H9 (cell line): Measurements from ENCODE around the gene BCCIP. TPM values are rescaled to one million over a fixed set of nuclear protein-coding genes. Genes with fewer than 3 reads are reported as not detected.

Experiments
- DNase-seq: peaks from one replicate; pipeline ENCODE4 v3.0.0-alpha.2; 2017
- H2AFZ ChIP-seq: one replicate; pipeline ENCODE4 v1.6.1; 2013; ENCODE audit warnings: mild to moderate bottlenecking, low read length, control low read depth, moderate library complexity
- H2AK5ac ChIP-seq: 2 replicates; pipeline ENCODE4 v1.6.1; 2013; ENCODE audit warnings: low read length, control low read depth, mixed read lengths; ENCODE audit not compliant: insufficient read length
- H2BK120ac ChIP-seq: one replicate; pipeline ENCODE4 v1.6.1; 2013; ENCODE audit warnings: low read depth, mild to moderate bottlenecking, low read length, control low read depth, inconsistent platforms; ENCODE audit not compliant: poor library complexity, severe bottlenecking
- H2BK12ac ChIP-seq: 2 replicates; pipeline ENCODE4 v1.6.1; 2013; ENCODE audit warnings: low read length, control low read depth, mixed read lengths, low read depth; ENCODE audit not compliant: insufficient read length
- H2BK15ac ChIP-seq: 2 replicates; pipeline ENCODE4 v1.6.1; 2013; ENCODE audit warnings: low read depth, low read length, control low read depth
- H2BK20ac ChIP-seq: one replicate; pipeline ENCODE4 v1.6.1; 2013; ENCODE audit warnings: low read depth, mild to moderate bottlenecking, low read length, control low read depth, inconsistent platforms; ENCODE audit not compliant: poor library complexity, severe bottlenecking
- H2BK5ac ChIP-seq: 2 replicates; pipeline ENCODE4 v1.6.1; 2013; ENCODE audit warnings: low read length, control low read depth, mixed read lengths; ENCODE audit not compliant: insufficient read length
- H3K14ac ChIP-seq: 2 replicates; pipeline ENCODE4 v1.6.1; 2013; ENCODE audit warnings: low read length, control low read depth; ENCODE audit not compliant: insufficient read depth
- H3K18ac ChIP-seq: 2 replicates; pipeline ENCODE4 v1.6.1; 2013; ENCODE audit warnings: low read depth, mild to moderate bottlenecking, mixed read lengths, low read length, control low read depth; ENCODE audit not compliant: insufficient read length
- H3K23ac ChIP-seq: 2 replicates; pipeline ENCODE4 v1.6.1; 2013; ENCODE audit warnings: low read length, control low read depth, mixed read lengths, low read depth; ENCODE audit not compliant: insufficient read length
- H3K23me2 ChIP-seq: 2 replicates; pipeline ENCODE4 v1.6.1; 2013; ENCODE audit warnings: low read depth, mild to moderate bottlenecking, mixed read lengths, low read length, control low read depth; ENCODE audit not compliant: insufficient read length, poor library complexity, severe bottlenecking
- H3K27ac ChIP-seq: 2 replicates; pipeline ENCODE4 v1.5.1; 2013; ENCODE audit warnings: low read length, control low read depth, mixed read lengths, low read depth; ENCODE audit not compliant: insufficient read length
- H3K27me3 ChIP-seq: 2 replicates; pipeline ENCODE4 v1.6.1; 2013; ENCODE audit warnings: low read length, control low read depth, inconsistent platforms; ENCODE audit not compliant: insufficient read depth
- H3K4ac ChIP-seq: 2 replicates; pipeline ENCODE4 v1.6.1; 2013; ENCODE audit warnings: low read depth, mild to moderate bottlenecking, control low read depth, inconsistent platforms, low read length, moderate library complexity
- H3K4me1 ChIP-seq: 2 replicates; pipeline ENCODE4 v1.6.1; 2013; ENCODE audit warnings: low read length, control low read depth, inconsistent platforms; ENCODE audit not compliant: insufficient read depth
- H3K4me2 ChIP-seq: 2 replicates; pipeline ENCODE4 v1.6.1; 2013; ENCODE audit warnings: low read length, control low read depth, mixed read lengths; ENCODE audit not compliant: insufficient read length, insufficient read depth
- H3K56ac ChIP-seq: 2 replicates; pipeline ENCODE4 v1.6.1; 2013; ENCODE audit warnings: low read depth, mild to moderate bottlenecking, mixed read lengths, low read length, control low read depth; ENCODE audit not compliant: insufficient read length
- H3K79me1 ChIP-seq: 2 replicates; pipeline ENCODE4 v1.6.1; 2013; ENCODE audit warnings: low read depth, mild to moderate bottlenecking, moderate library complexity, low read length, control low read depth, inconsistent platforms; ENCODE audit not compliant: insufficient read depth, poor library complexity, severe bottlenecking
- H3K79me2 ChIP-seq: 2 replicates; pipeline ENCODE4 v1.6.1; 2013; ENCODE audit warnings: low read length, control low read depth, inconsistent platforms; ENCODE audit not compliant: insufficient read depth
- H3K9ac ChIP-seq: 2 replicates; pipeline ENCODE4 v1.6.1; 2013; ENCODE audit warnings: low read length, control low read depth, mixed read lengths; ENCODE audit not compliant: insufficient read length; ENCODE audit errors: extremely low read depth
- H3K9me3 ChIP-seq: one replicate; pipeline ENCODE4 v1.6.1; 2013; ENCODE audit warnings: low read depth, low read length, inconsistent platforms; ENCODE audit not compliant: control insufficient read depth
- H3T11ph ChIP-seq: one replicate; pipeline ENCODE4 v1.6.1; 2013; ENCODE audit warnings: mild to moderate bottlenecking, low read length, control low read depth, inconsistent platforms
- H4K20me1 ChIP-seq: one replicate; pipeline ENCODE4 v1.6.1; 2013; ENCODE audit not compliant: control insufficient read depth, insufficient read length, insufficient read depth
- H4K5ac ChIP-seq: 2 replicates; pipeline ENCODE4 v1.6.1; 2013; ENCODE audit warnings: low read depth, mild to moderate bottlenecking, mixed read lengths, low read length, control low read depth; ENCODE audit not compliant: insufficient read length
- H4K8ac ChIP-seq: replicated peaks from 2 replicates; pipeline ENCODE4 v1.6.1; 2013; ENCODE audit warnings: low read length, control low read depth, mixed read lengths, low read depth; ENCODE audit not compliant: insufficient read length
- H4K91ac ChIP-seq: 2 replicates; pipeline ENCODE4 v1.6.1; 2013; ENCODE audit warnings: low read depth, mild to moderate bottlenecking, moderate library complexity, mixed read lengths, low read length, control low read depth; ENCODE audit not compliant: insufficient read length
- H3K27ac Mint-ChIP-seq, 3 experiments: 2 replicates in 2 of 3; 3 replicates in 1 of 3; pipeline ENCODE4 v1.8.0; 2020 to 2021; ENCODE audit warnings: mixed read lengths in 3 of 3, mild to moderate bottlenecking in 1 of 3, moderate library complexity in 1 of 3
- H3K27me3 Mint-ChIP-seq: 2 replicates; pipeline ENCODE4 v1.8.0; 2021; ENCODE audit warnings: low read depth, mild to moderate bottlenecking, moderate library complexity, mixed read lengths
- H3K36me3 Mint-ChIP-seq, 3 experiments: 2 replicates in 2 of 3; 3 replicates in 1 of 3; pipeline ENCODE4 v1.8.0; 2020 to 2021; ENCODE audit warnings: low read depth in 3 of 3, mixed read lengths in 3 of 3; ENCODE audit not compliant: insufficient read depth in 1 of 3
- H3K4me1 Mint-ChIP-seq, 2 experiments: 2 replicates each; pipeline ENCODE4 v1.8.0; 2020; ENCODE audit warnings: mixed read lengths in 2 of 2
- H3K4me3 Mint-ChIP-seq, 2 experiments: 2 replicates in 1 of 2; 3 replicates in 1 of 2; pipeline ENCODE4 v1.8.0; 2020 to 2021; ENCODE audit warnings: mild to moderate bottlenecking in 2 of 2, mixed read lengths in 2 of 2, moderate library complexity in 1 of 2
- H3K9me3 Mint-ChIP-seq, 2 experiments: 2 replicates in 1 of 2; 3 replicates in 1 of 2; pipeline ENCODE4 v1.8.0; 2020; ENCODE audit warnings: mild to moderate bottlenecking in 2 of 2, mixed read lengths in 2 of 2, moderate library complexity in 1 of 2
- WGBS: extraction: QIAGEN DNeasy Blood & Tissue Kit; methylation state at CpG from one replicate; pipeline ENCODE4 v1.1.7; 2013; ENCODE audit warnings: missing lambda C conversion rate, low lambda C conversion rate, mixed read lengths; ENCODE audit not compliant: insufficient read length; ENCODE audit errors: extremely low coverage; 5-methylcytosine and 5-hydroxymethylcytosine counted together
- long read RNA-seq: library from polyadenylated mRNA; unstranded; transcript quantifications from one replicate; pipeline ENCODE4 v2.0.0, GENCODE V29; 2020
- total RNA-seq: library from RNA; stranded (reverse); gene quantifications from 2 replicates; pipeline ENCODE4 v1.2.1, GENCODE V29; 2021
- TF ChIP-seq, protein P1 (sequence below): fragments of 200-600 bp; sonication (generic); conservative IDR thresholded peaks from 3 replicates; pipeline ENCODE4 v1.8.0; 2021; ENCODE audit warnings: antibody characterized with exemption, mild to moderate bottlenecking

BCCIP gene
- 119 and 121 TPM in 2 replicates for total RNA-seq
- long read RNA-seq, transcript BCCIP-202 (7 exons, 2,337 nt): minor isoform, 111 of 519 reads
- long read RNA-seq, transcript BCCIP-203 (8 exons, 1,433 nt): minor isoform, 108 of 519 reads
- long read RNA-seq, transcript BCCIP-201 (7 exons, 1,236 nt): major isoform, 240 of 519 reads
- long read RNA-seq, partial matches to known transcripts: 37 of 519 reads
- long read RNA-seq, other reads (novel, unspliced or antisense): 23 of 519 reads

DNA sequence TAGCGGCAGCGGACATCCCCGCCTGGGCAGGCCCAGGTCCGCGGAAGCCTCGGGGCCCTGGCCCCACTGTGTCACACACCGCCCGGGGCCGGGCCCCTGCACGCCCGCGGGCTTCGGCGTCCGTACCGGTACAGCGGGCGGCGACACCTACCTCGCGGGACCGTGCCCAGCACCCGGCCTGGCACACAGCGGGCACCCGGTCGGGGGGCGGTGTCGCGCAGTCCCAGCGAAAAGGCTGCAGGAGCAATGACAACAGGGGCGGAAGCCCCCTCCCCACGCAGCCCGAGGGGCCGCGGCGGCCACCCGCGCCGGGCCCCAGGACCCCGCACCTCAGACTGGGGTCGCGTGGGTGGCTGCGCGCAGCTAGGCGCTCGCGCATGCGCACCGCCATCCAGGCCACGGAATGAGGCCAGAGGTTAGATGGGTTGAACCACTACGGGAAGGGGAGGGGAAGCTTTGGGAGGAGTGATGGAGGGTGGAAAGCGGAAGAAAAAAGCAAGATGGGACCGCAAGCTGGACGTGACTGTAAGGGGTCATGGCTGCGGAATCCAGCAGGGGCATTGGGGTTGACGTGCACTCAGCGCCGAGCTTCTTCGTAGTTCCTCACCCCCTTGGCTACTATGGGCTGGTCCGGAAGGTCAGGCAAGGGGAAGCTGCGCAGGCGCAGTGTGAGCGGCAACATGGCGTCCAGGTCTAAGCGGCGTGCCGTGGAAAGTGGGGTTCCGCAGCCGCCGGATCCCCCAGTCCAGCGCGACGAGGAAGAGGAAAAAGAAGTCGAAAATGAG is at the start of gene BCCIP, which contains the start of gene UROS:
Gene BCCIP (plus strand): TSS at position 669 of the 785 bp plus-strand sequence. CDS start 12 bp downstream, at position 681.
Gene UROS (minus strand): TSS at position 381 of the 785 bp plus-strand sequence. CDS start 6,759 bp downstream, outside the sequence.
- peak; percentile 85 for DNase-seq
- Histone ChIP-seq H2AFZ (peak within 1 kb of the TSS; percentile 56), H3K4ac (no peak within 1 kb of the TSS), H3K27ac (peak within 1 kb of the TSS; percentile 50), H3K9ac (peak within 1 kb of the TSS; percentile 95), H3K23ac (no peak within 1 kb of the TSS), H2BK5ac (peak within 1 kb of the TSS; percentile 84), H3K56ac (peak within 1 kb of the TSS; percentile 60), H3K79me1 (peaks cover 2% of the 10 kb centered on the region), H4K91ac (no peak within 1 kb of the TSS), H3T11ph (no peak within 1 kb of the TSS), H3K14ac (peak within 1 kb of the TSS; percentile 99), H4K5ac (peak within 1 kb of the TSS; percentile 92), H2BK15ac (no peak within 1 kb of the TSS), H4K8ac (peak within 1 kb of the TSS; percentile 6), H2BK12ac (no peak within 1 kb of the TSS), H2BK120ac (no peak within 1 kb of the TSS), H4K20me1 (no peaks in the 10 kb centered on the region), H3K27me3 (no peaks in the 10 kb centered on the region), H3K23me2 (no peaks in the 10 kb centered on the region), H3K18ac (peak within 1 kb of the TSS; percentile 99), H3K4me2 (peak within 1 kb of the TSS; percentile 53), H3K4me1 (0 out of 2 replicates have a peak, but pooled peaks cover 2% of the 10 kb centered on the region), H2BK20ac (no peak within 1 kb of the TSS), H2AK5ac (no peak within 1 kb of the TSS), H3K9me3 (no peaks in the 10 kb centered on the region), H3K79me2 (peaks cover 23% of the 10 kb centered on the region)
- H3K36me3 Mint-ChIP-seq: peaks cover 14 to 24% (median 24%) of the 10 kb centered on the region in 3 experiments; a peak in 6 of 7 replicates
- H3K4me1 Mint-ChIP-seq: peaks cover 5 to 6% of the 10 kb centered on the region in 2 experiments
- H3K9me3 Mint-ChIP-seq: no peaks in the 10 kb centered on the region
- no peak within 1 kb of the TSS for H3K27ac Mint-ChIP-seq
- no peaks in the 10 kb centered on the region for H3K27me3 Mint-ChIP-seq
- TF ChIP-seq, protein P1, sequence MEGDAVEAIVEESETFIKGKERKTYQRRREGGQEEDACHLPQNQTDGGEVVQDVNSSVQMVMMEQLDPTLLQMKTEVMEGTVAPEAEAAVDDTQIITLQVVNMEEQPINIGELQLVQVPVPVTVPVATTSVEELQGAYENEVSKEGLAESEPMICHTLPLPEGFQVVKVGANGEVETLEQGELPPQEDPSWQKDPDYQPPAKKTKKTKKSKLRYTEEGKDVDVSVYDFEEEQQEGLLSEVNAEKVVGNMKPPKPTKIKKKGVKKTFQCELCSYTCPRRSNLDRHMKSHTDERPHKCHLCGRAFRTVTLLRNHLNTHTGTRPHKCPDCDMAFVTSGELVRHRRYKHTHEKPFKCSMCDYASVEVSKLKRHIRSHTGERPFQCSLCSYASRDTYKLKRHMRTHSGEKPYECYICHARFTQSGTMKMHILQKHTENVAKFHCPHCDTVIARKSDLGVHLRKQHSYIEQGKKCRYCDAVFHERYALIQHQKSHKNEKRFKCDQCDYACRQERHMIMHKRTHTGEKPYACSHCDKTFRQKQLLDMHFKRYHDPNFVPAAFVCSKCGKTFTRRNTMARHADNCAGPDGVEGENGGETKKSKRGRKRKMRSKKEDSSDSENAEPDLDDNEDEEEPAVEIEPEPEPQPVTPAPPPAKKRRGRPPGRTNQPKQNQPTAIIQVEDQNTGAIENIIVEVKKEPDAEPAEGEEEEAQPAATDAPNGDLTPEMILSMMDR: no peak
- WGBS: no CpG with 5 or more reads among the region's 74 CpGs
- peak within 1 kb of the TSS; percentile 70 to 77; a peak in 4 of 5 replicates for H3K4me3 Mint-ChIP-seq
